Measurements from ENCODE around the gene SCRT2.
"Not testable (repeated sequence)": the region's sequence is repeated elsewhere in the genome, so short reads cannot be mapped to it uniquely, and the experiment has no call there.

Gene SCRT2

DNA sequence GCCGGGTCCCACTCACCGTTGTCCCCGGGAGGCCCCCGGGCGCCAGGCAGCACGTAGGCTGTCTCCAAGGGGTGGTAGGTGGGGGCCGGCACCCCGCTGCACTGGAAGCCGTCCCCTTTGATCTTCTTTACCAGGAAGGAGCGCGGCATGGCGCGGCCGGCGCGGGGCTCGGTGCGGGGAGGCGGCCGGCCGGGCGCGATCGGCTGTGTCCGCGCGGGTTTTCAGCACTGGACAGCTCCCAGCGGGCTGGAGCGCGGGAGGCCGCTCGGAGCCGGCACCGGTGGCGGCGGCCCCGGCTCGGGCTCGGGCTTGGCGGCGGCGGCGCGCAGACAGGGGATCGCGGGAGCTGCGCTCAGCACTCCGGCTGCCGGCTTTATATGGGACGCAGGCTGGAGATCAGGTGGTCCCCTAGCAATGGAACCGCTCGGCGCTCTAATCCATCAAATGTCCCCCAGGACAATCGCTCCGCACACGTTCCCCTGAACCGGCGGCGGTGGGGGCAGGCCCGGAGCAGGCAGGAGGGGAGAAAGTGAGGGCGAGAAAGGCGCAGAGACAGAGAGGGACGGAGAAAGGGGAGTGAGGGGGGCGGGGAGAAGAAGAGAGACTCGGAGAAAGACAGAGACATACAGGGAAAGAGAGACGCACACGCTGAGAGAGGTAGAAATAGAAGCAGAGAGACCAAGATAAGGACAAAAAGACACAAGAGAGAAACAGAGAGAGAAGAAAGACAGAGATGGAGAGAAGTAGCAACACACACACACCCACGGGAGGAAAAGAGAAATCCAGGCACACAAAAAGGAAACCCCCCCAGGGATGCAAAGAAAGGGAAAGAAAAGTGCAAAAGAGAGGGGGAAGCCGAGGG lies at the start of gene SCRT2:
Gene SCRT2 (minus strand): TSS at position 350 of the 862 bp plus-strand sequence. CDS start 201 bp downstream, at position 149.
- DNase-seq, result peak; percentile 77

DNA sequence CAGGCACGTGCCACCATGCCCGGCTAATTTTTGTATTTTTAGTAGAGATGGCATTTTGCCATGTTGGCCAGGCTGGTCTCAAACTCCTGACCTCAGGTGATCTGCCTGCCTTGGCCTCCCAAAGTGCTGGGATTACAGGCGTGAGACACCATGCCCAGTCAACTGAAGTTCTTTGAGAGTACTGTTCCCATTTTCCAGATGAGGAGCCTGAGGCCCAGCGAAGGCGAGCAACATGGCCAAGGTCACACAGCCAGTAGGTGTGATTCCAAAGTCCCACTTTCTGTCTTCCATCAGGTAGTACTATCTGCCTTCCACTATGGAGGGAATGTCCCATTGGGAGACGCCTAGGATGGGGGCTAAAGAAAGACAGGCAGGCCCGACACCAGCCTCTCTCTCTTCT lies 49.2 kb upstream of the SCRT2 start:
- DNase-seq, result not testable (repeated sequence)

DNA sequence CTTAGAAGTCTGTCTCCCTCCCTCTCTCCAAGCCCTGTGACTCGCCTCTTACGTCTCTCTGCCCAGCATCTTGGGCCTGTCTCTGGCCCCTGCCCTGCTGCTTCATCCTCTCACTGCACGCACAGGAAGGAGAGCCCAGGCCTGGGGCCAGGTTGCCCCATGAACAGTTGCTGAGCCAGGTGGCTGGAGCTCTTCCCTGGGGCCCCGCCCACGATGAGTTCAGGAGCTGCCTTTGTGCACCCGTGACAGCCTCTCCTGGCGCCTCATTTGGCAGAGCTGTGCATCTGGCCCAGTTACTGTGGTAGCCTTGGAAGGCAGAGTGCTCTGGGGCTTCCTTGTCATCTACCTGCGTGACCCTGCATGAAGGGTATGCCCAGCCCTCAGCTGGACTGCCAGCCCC lies 48.2 kb upstream of the SCRT2 start:
- DNase-seq, result no peak

DNA sequence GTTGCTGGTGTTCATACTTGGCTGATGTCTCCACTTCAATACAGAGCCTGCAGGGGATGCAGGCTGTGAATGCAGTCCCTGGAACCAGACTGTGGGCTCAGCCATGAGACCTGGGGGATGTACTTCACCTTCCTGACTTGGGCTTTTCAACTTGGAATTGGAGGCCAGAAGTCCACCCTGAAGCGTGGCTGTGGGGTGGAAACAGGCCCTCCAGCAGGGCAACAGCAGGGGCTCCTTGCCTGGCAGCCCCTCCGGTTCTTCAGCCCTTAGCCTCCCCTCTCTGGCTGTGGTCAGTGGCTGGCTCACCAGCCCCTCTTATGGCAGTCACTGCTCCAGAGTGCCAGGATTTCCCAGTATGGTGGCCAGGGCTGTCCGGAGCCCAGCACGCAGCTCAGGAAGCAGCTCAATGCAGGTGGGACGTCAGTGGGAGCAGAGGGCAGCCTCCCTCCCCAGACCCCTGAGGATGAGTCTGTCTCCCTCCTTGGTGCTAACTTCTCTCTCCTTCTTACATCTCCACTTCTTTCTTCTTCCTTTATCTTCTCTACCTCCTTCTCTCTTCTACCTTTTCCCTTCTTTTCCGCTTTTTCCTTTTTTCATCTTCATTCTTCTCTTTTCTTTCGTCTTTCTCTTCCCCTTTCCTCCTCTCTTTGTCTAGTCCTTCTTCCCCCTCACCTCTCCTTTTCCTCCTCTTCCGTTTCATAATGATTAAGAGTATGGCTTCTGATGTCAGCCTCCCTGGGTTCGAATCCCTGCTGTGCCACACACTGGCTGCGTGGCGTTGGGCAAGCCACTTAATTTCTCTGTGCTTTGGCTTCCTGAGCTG lies 47.4 kb upstream of the SCRT2 start:
- DNase-seq, result no peak

DNA sequence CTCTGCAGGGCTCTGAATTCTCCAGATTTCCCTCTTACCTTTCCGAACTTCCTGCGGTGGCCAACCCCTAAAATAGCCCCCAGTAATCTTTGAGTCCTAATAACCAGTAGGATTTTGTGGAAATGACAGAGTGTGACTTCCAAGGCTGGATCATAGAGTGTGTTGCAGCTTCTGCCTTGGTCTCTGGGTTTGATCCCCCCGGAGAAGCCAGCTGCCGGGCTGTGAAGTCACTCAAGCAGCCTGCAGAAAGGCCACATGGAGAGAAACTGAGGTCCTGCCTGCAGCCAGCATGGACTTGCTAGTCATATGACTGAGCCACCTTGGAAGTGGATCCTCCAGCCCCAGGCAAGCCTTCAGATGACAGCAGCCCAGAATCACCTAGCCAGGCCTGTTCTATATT lies 46.3 kb upstream of the SCRT2 start:
- no peak for DNase-seq

DNA sequence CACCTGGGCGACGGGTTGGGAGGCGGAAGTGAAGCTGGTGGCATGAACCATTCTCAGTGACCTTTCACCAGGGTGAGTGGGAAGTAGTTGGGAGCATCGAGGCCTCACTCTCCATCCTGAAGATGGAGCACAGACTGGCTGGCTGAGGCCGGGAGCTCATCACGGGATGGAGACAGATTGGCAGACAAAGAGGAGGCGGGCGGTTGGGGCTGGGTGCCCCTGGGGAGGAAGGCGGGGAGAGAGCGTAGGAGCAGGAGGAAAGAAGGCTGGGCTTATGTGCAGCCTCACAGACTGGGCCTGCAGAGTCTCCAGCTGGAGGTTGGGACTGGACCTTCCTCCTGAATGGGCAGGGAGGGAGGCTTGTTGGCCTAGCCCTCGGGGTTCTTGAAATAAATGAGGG lies 44.2 kb upstream of the SCRT2 start:
- no peak for DNase-seq

DNA sequence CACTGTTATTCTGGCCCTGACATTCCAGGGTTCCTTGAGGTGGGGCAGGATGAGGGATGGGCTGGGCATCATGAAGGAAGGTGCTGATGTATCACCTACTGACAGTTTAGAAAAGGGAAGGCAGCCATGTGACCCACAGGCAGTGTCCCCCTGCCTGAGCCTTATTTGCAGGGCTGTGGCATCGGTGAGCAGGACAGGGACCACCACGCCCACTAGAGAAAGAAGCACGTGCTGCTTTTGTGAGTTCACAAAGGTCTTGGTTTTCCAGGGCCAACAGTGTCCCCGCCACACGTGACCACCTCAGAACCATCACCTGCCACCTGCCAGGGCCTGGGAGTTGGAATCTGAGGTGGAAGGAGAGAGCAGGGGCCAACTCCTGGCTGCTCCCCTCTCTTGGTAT lies 43.5 kb upstream of the SCRT2 start:
- DNase-seq, result no peak

DNA sequence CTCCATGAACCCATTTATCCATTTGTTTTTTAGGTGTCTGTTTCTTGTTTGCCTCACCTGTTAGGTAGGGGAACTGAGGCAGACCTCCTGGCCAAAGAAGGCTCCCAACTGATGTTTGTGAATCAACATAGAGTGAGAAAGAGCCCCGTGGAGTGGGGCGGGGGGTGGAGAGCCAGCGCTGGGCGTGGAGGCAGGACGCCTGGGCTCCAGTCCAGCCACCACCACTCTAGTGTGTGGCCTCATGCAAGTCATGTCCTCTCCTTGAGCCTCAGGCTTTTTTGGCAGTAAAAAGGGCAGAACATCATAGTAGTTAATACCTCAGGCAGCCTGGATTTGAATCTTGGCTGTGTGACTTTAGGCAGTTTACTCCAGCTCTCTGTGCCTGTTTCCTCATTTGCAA lies 42.2 kb upstream of the SCRT2 start:
- no peak for DNase-seq

DNA sequence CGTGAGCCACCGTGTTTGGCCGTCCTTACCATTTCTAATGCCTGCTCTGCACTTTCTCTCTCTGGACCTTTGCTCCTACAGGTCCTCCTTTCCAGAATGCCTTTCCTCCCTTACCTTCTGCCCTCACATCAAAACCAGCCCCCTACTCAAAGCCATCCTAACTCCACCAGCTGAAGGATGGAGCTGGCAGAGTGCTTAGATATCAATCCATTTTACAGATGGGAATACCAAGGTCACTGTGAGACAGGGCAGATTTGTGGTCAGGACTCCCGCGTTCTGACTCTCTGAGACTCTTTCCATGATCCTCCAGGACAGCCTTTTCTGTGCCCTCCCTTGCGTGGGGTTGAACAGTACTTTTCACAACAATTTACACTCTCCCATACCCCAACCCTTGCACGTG lies 41.7 kb upstream of the SCRT2 start:
- no peak for DNase-seq

DNA sequence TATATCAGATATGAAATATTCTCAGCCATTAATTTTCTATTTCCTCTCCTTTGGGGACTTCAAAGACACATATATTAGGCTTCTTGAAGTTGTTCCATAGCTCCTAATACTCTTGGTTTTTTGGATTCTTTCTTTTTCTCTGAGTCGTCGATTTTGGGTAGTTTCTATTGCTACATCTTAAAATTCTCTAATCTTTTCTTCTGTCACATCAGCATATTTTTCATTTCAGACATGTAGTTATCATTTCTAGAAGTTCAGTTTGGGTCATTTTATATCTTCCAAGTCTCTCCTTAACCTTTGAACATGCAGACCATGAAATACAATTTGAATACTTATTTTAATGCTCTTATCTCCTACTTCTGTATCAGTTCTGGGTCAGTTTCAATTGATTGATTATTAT lies 38.9 kb upstream of the SCRT2 start:
- no peak for DNase-seq

DNA sequence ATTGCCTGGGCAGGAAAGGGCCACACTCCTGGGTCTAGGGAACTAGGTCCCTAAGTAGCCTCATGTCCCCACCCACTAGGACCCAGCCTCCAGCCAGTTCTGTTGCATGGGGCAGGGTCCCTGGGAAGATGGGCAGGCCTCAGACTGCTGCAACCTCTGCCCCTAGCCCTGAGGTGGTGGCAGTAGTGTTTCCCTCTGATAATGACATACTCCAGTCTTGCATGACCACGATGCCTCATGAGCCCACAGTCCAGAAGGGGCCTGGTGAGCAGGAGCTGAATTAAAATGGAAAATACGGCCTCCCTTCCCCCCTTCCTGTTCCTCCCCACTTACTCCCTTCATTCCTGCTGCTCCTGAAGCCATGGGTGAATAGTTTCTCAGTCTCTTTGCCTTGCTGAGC lies 36.0 kb upstream of the SCRT2 start:
- DNase-seq, result no peak

DNA sequence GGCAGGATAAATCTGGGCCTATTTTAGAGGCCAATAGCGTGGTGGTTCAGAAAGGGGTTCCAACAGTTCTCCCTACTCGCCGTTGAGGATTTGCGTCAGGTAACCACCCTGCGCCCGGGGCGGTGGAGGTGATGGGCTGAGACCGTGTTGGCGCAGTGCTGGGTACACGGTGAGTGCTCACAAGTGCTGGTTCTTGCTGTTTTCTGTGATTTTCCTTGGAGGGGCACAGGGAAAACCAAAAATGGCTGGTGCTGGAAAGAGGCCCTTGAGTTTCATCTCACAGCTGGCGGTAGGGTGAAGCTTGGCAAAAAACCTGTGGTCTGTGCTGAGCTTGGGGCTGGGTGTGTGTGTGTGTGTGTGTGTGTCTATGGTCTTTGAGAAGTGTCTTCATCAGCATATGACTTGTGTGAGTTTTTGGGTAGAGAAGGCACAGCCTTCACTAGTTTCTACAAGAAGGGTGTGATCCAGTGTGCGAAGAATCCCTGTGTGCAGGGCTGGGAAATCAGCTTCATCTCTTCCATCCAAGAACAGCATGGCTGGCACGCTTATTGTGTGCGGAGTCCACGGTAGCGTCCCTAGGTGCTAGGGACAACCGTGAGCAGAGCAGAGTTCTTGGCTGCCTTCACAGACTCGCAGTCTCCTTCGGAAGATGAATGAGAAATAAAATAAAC lies 35.3 kb upstream of the SCRT2 start:
- no peak for DNase-seq

DNA sequence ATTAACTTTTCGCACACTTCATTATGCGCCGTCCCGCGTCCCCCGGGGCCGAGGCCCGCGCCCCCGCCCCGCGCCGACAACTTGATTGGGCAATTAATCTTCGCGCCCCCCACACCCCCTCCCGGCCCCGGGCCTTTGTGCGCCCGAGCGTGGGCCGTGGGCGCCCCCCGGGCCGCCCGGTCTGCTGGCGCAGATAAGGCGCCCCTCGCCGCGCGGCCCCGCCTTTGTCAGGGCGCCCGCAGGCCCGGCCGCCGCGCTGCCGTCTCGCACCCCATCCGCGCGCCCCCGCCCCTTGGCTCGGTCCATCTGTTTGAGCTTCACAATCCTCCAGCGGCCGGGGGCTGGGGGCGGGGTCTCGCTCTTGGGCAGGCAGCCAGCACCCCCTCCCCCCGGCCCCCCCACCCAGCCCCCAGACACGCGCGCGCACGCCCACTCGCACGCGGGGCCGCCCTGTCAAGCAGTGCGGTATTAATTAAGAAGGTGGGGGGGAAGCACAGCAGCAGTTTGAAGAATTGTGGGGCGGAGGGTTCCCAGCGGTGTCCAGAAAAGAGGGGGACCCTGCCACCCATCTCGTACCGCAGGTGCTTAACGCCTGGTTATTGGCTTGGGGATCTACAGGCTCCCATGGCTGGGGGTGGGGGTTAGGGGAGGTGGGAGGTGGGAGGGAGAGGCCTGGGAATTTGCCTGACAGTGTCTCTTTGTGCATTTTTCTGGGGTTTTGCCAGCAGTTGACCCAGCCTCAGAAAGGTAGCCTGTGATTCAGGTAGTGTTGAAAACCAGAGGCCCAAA lies 34.6 kb upstream of the SCRT2 start:
- DNase-seq, result peak; percentile 63

DNA sequence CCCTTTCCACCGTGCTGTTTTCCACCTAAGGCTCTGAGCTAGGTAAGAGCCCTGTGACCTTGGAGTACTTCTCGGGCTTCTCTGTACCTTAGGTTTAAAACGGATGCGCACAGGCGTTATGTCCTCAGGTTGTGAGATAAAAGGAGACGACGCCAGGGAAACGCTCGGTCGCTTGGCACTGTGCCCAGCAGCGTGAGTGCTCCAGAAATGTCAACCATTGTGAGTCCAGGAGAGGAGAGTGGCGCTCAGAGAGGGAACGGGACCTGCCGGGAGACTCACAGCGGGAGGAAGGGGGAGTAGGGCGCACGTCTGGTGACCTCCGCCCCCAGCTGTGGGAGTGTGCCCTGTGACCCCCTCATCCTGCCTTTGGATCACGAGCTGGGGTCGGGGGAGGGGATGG lies 33.8 kb upstream of the SCRT2 start:
- DNase-seq, result peak; percentile 66

DNA sequence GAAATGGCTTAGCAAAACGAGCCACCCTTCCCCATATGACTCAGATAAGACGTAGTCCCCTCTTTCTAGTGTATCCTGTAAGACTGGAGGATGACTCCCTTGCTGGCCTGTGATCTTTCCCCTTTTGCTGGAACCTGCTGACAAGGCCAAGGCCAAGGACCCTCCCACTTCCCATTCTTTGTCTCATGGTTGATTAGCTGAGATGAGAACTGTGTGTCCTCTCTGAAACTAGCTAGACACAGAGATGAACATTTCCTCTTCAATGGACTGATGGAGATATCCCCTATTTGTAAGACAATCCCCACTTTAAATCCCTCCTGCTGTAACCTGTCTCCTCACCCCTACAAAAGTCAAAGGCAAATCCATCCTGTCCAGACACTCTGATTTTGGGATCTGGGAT lies 33.4 kb upstream of the SCRT2 start:
- DNase-seq, result no peak

DNA sequence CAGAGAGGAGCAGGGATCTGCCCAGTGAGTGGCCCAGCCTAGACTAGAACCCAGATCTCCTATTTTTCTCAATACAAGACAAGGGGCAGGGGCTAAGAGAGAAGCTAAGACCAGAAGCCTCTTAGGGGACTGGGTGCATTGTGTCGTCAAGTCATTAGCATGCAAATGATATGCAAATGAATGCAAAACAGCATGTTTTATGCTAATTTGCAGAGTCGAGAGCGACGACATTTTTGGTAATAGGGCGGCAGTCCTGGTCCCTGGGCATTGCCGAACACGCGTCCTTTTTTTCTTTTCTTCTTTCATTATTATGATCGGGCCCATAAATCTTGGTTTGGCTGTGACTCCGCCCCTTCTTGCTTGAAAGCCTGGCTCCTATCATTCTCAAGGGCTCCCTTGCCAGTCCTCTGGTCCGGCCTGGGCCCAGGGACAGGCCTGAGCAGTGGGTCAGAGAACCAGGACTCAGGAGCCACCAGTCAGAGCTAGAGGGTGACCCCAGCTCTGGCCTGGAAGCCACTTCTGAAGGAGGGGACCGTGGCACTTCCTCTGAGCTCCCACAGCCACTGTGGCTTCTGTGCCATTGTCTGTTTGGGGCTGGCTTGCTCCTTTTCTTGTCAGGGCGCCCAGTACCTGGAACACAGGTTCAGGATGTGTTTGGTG lies 32.0 kb upstream of the SCRT2 start:
- no peak for DNase-seq

DNA sequence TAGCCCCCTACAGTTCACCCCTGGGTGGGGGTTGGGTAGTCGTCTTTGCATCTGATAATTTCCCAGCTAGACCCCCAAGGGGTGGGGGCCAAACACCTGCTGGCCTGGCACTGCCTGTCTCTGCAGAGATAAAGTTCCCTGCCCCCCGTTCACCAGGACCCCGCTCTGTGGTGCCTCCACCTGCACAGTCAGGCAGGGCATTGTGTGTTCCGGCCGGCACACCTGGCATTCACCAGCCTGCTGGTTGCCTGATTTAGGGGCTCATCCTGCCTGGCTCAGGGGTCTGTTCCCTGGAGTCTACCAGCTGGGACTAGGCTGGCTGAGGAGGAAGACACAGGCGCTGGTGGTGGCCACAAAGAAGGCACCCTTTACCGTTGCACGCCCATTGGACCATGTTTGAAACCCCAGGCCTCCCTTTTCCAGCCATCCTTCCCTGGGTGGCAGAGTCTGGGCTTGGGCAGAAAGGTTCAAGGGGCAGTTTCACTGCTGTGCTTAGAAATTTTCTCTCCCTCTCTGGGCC lies 30.8 kb upstream of the SCRT2 start:
- no peak for DNase-seq

DNA sequence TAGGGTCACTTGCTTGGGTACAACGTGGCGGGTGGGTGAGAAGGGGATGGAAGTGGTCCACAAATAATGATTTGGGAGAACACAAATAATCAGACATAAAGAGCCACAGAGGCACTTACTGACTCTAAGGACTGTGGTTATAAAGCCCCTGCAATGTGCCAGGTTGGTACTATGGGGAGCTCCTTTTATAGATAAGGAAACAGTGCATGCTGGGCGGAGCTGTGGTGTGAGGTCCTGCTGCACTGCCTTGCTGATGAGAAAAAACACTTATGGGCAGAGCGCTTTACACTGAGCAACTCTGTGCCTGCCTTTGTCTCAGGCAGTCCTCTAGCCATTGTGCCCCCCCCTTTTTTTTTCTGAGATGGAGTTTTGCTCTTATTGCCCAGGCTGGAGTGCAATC lies 29.1 kb upstream of the SCRT2 start:
- peak; percentile 90 for DNase-seq

DNA sequence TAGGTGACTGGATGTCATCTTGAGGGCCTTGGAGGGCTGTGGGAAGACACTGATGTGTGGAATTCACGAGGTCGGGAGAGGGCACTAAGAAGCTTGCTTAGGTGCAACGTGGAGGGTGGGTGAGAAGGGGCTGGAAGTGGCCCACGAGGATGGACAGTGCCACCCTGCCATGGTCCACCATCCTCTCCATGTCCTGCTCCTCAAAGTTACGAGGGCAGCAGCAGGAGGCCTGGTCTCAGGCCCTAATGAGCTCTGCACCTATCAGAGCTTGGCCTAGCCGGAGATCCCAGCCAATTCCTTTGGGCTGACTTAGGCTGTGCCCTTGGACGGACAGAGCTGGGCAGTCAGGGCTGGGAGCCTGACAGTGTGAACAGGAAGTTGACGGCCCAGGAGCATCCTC lies 27.8 kb upstream of the SCRT2 start:
- no peak for DNase-seq

DNA sequence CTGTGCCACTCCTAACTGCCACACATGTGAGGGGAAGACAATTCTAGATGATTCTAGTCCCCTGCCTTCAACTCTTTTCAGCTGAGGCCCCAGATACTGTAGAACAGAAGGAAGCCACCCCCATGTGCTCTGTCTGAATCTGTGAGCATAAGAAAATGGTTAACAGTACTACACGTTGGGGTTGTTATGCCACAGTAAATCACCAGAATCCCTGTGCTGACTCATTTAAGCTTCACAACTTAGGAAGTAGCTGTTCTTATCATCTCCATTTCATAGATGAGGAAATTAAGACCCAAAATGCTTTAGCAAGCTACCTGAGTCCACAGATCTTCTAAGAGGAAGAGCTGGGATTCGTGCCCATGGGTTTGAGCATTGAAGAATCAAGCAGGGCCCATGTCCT lies 27.4 kb upstream of the SCRT2 start:
- DNase-seq, result peak; percentile 32

DNA sequence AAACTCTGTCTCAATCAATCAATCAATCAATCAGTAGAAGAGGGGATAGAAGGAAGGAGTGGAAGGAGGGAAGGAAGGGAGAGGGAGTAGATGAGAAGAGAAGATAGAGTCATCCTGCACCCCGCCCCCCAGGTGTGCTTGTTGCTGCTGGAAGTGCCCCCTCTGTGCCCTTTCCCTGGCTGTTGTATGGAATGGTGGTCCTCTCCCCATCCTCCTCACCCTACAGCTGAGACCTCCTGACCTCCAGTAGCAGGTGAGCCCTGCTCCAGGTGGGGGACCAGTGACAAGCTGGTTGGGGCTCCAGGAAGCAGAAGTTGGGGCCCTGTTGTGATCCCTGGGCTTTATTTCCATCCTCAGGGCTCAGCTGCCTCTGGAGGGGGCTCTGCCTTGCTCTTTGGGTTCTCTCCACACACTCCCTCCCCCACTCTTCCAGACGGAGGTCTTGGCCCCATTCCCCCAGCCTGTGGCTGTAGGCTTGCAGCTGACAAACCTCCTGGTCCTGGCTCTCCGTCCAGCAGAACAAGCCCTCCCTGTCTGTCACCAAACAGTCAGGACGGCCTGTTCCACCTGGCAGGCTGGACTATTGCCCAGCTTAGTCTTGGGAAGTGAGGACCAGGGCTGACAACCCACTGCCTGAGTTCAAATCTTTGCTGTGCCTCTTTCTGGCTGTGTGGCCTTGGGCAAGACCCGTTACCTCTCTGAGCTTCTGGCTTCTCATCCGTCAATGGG lies 26.0 kb upstream of the SCRT2 start:
- no peak for DNase-seq

Measured in hematopoietic multipotent progenitor cell treated with erythropoietin and hydrocortisone succinate and interleukin-3 and kit ligand, for 6 days (in vitro differentiated cells).